HCT116 (cell line): ENCODE measurements around the gene LSM11. TPM values are rescaled to one million over a fixed set of nuclear protein-coding genes. Genes with fewer than 3 reads are reported as not detected.

ENCODE experiments used
- ATAC-seq: fragments of 200-7000 bp; cut with Tn5 transposase; 2 replicates; pipeline ENCODE4 v1.9.1; 2020; ENCODE audit warnings: mild to moderate bottlenecking, moderate library complexity
- BruUV-seq: library from RNA; stranded (reverse); fragments of 400-500 nt; replicated peaks from 2 replicates; lab custom pipeline; 2021; lab: Mats Ljungman, UMichigan
- CTCF ChIA-PET: fragments of 300-600 bp; sonication (Branson Sonifier 250); formaldehyde crosslinking; loops from one replicate; lab custom pipeline; 2021; ENCODE audit warnings: antibody characterized with exemption; lab: Charles Lee
- POLR2A ChIA-PET: fragments of 300-600, 350-600 bp; sonication (Branson Sonifier 250); formaldehyde crosslinking; loops from one replicate; lab custom pipeline; 2021; ENCODE audit warnings: antibody characterized with exemption; lab: Charles Lee
- RAD21 ChIA-PET, 2 experiments: fragments of 300-600 bp; sonication (Branson Sonifier 250); formaldehyde crosslinking; loops; one replicate each; lab custom pipeline; 2023; ENCODE audit warnings: low total read pairs in 2 of 2; ENCODE audit not compliant: uncharacterized antibody in 2 of 2, unreplicated experiment in 2 of 2, low non-redundant PET in 1 of 2; lab: Charles Lee
- DNase-seq: peaks from one replicate; pipeline ENCODE4 v3.0.0-alpha.2; 2010; ENCODE audit warnings: low read depth, low spot score
- H2AFZ ChIP-seq: fragments of 200-600 bp; shearing (Covaris generic), sonication (generic); 2 replicates; pipeline ENCODE4 v1.6.1; 2017; ENCODE audit warnings: low read depth, mixed run types, mixed read lengths, antibody characterized with exemption, low read length; ENCODE audit not compliant: poor library complexity, severe bottlenecking
- H3K27ac ChIP-seq: 2 replicates; pipeline ENCODE4 v1.5.1; 2012; ENCODE audit warnings: low read depth, low read length
- H3K27me3 ChIP-seq: fragments of 200-600 bp; sonication (generic); 2 replicates; pipeline ENCODE4 v1.6.1; 2016; ENCODE audit warnings: mixed run types, low read length, mixed read lengths; ENCODE audit not compliant: insufficient read depth
- H3K36me3 ChIP-seq, 2 experiments: fragments of 200-500 bp in 1 of 2; fragments of 200-600 bp in 1 of 2; sonication (Bioruptor generic) in 1 of 2; sonication (generic) in 1 of 2; 2 replicates each; pipeline versions ENCODE4 v1.5.1 to v1.6.1; 2014 to 2016; ENCODE audit warnings: low read length in 2 of 2, inconsistent platforms in 1 of 2, mixed read lengths in 1 of 2, mixed run types in 1 of 2; ENCODE audit not compliant: insufficient read depth in 2 of 2, control insufficient read depth in 1 of 2
- H3K4me1 ChIP-seq, 2 experiments: fragments of 200-600 bp in 1 of 2; sonication (generic) in 1 of 2; 2 replicates each; pipeline versions ENCODE4 v1.5.1 to v1.6.1; 2012 to 2017; ENCODE audit warnings: low read length in 2 of 2, inconsistent platforms in 1 of 2, mild to moderate bottlenecking in 1 of 2, mixed read lengths in 1 of 2, mixed run types in 1 of 2, moderate library complexity in 1 of 2; ENCODE audit not compliant: insufficient read depth in 2 of 2, control insufficient read depth in 1 of 2
- H3K4me2 ChIP-seq: fragments of 200-600 bp; sonication (generic); 2 replicates; pipeline ENCODE4 v1.6.1; 2017; ENCODE audit warnings: mixed run types, low read length, mixed read lengths
- H3K4me3 ChIP-seq, 2 experiments: fragments of 200-600 bp in 1 of 2; sonication (generic) in 1 of 2; replicated peaks in 1 of 2; 2 replicates each; pipeline ENCODE4 v1.5.1; 2011 to 2016; ENCODE audit warnings: low read length in 2 of 2, control low read depth in 1 of 2, low read depth in 1 of 2, mild to moderate bottlenecking in 1 of 2, mixed read lengths in 1 of 2, mixed run types in 1 of 2
- H3K79me2 ChIP-seq: fragments of 200-600 bp; sonication (generic); 2 replicates; pipeline ENCODE4 v1.6.1; 2017; ENCODE audit warnings: mild to moderate bottlenecking, mixed run types, low read length, moderate library complexity, mixed read lengths; ENCODE audit not compliant: insufficient read depth
- H3K9ac ChIP-seq: fragments of 200-600 bp; sonication (generic); 2 replicates; pipeline ENCODE4 v1.6.1; 2016; ENCODE audit warnings: low read length, mixed read lengths
- H3K9me2 ChIP-seq: fragments of 200-600 bp; sonication (generic), shearing (Covaris generic); 2 replicates; pipeline ENCODE4 v1.6.1; 2017; ENCODE audit warnings: mixed run types, mild to moderate bottlenecking, moderate library complexity; ENCODE audit not compliant: insufficient read depth
- H3K9me3 ChIP-seq, 2 experiments: fragments of 200-500 bp in 1 of 2; fragments of 200-600 bp in 1 of 2; sonication (Bioruptor generic) in 1 of 2; sonication (generic) in 1 of 2; 2 replicates each; pipeline ENCODE4 v1.6.1; 2014 to 2017; ENCODE audit warnings: low read length in 2 of 2, mixed read lengths in 2 of 2, inconsistent platforms in 1 of 2, low read depth in 1 of 2, mild to moderate bottlenecking in 1 of 2, mixed run types in 1 of 2, moderate library complexity in 1 of 2; ENCODE audit not compliant: control insufficient read depth in 1 of 2, insufficient read depth in 1 of 2
- H4K20me1 ChIP-seq: fragments of 200-600 bp; sonication (generic), shearing (Covaris generic); 2 replicates; pipeline ENCODE4 v1.6.1; 2017; ENCODE audit warnings: mixed run types, mild to moderate bottlenecking, moderate library complexity; ENCODE audit not compliant: insufficient read depth
- CBX3 ChIP-seq: IDR thresholded peaks from 2 replicates; pipeline ENCODE4 v1.6.1; 2012; ENCODE audit warnings: low read depth
- CEBPB ChIP-seq: IDR thresholded peaks from 2 replicates; pipeline ENCODE4 v1.6.1; 2012; ENCODE audit warnings: low read depth
- EGR1 ChIP-seq: IDR thresholded peaks from 2 replicates; pipeline ENCODE4 v1.6.1; 2012; ENCODE audit warnings: low read depth
- FOSL1 ChIP-seq: IDR thresholded peaks from 2 replicates; pipeline ENCODE4 v1.6.1; 2012; ENCODE audit warnings: low read depth
- POLR2AphosphoS5 ChIP-seq: IDR thresholded peaks from 2 replicates; pipeline ENCODE4 v1.6.1; 2011; ENCODE audit warnings: mild to moderate bottlenecking, low read depth, low read length, moderate library complexity
- SP1 ChIP-seq: IDR thresholded peaks from 2 replicates; pipeline ENCODE4 v1.6.1; 2012; ENCODE audit warnings: low read depth
- ZBTB33 ChIP-seq: IDR thresholded peaks from 2 replicates; pipeline ENCODE4 v1.6.1; 2011; ENCODE audit warnings: mild to moderate bottlenecking, low read length, moderate library complexity; ENCODE audit not compliant: insufficient replicate concordance; ENCODE audit errors: extremely low read depth
- ZFX ChIP-seq: fragments of 450-650 bp; IDR thresholded peaks from 2 replicates; pipeline ENCODE4 v1.6.1; 2017
- ZNF274 ChIP-seq: fragments of 200-500 bp; sonication (Bioruptor generic); IDR thresholded peaks from 2 replicates; pipeline ENCODE4 v1.6.1; 2014; ENCODE audit warnings: mild to moderate bottlenecking, low read depth, low read length, inconsistent platforms
- intact Hi-C: fragments of 100-400 bp; cut with micrococcal nuclease; formaldehyde crosslinking; loops from 2 replicates; pipeline ENCODE4 v1.10.0; 2022
- total RNA-seq: library from RNA; stranded (reverse); gene quantifications from one replicate; pipeline ENCODE4 v1.2.1, GENCODE V29; 2021; ENCODE audit not compliant: unreplicated experiment

LSM11 gene
- total RNA-seq, 1 experiment from 2014 or later = 6.2 TPM

GRCh38 chr5:157745041-157745456 lies 1.5 kb downstream of the LSM11 start:
- H3K79me2 ChIP-seq = no peaks in the 10 kb centered on the region
- no TSS peak for BruUV-seq
- DNase-seq (no peak), ATAC-seq (no peak)
- no peaks in the 10 kb centered on the region for H4K20me1 ChIP-seq
- no peak overlapping the region for H2AFZ ChIP-seq
- peak overlapping the region; percentile 88 for H3K4me2 ChIP-seq
- H3K27me3 ChIP-seq = no peaks in the 10 kb centered on the region
- H3K9me3 ChIP-seq = no peaks in the 10 kb centered on the region
- peak overlapping the region; percentile 72 to 82; a peak in 3 of 4 replicates for H3K4me3 ChIP-seq
- TF ChIP-seq ZFX (no peak), CBX3 (no peak), EGR1 (no peak), POLR2AphosphoS5 (no peak)
- intact Hi-C loops = loop anchor here (10.0 kb wide), 2 partner anchors 490 to 600 kb away; partner anchors contain the start of gene MED7
- no peak overlapping the region for H3K9ac ChIP-seq
- no peaks in the 10 kb centered on the region for H3K9me2 ChIP-seq
- H3K27ac ChIP-seq = no peak overlapping the region
- ChIA-PET POLR2A (no interaction called here), RAD21 (no interaction called here), CTCF (no interaction called here)
- H3K4me1 ChIP-seq = peaks cover 8 to 24% of the 10 kb centered on the region in 2 experiments; a peak in 2 of 4 replicates
- H3K36me3 ChIP-seq = no peaks in the 10 kb centered on the region; a peak in 1 of 4 replicates

GRCh38 chr5:157747173-157747740 lies 3.7 kb downstream of the LSM11 start:
- RAD21 ChIA-PET = no interaction called here
- no peak for DNase-seq
- Histone ChIP-seq H3K9me3 (no peaks in the 10 kb centered on the region), H3K36me3 (peaks cover 0 to 2% of the 10 kb centered on the region in 2 experiments; a peak in 1 of 4 replicates), H3K9ac (no peak overlapping the region), H3K4me1 (peaks cover 8 to 22% of the 10 kb centered on the region in 2 experiments; a peak in 2 of 4 replicates), H3K27me3 (no peaks in the 10 kb centered on the region), H3K9me2 (no peaks in the 10 kb centered on the region), H4K20me1 (no peaks in the 10 kb centered on the region), H3K4me2 (no peak overlapping the region), H3K4me3 (no peak overlapping the region), H2AFZ (no peak overlapping the region), H3K79me2 (no peaks in the 10 kb centered on the region), H3K27ac (no peak overlapping the region)
- CTCF ChIA-PET = interaction anchor here (1.2 kb wide), 1 partner anchor 9 kb away, joined by 3 read pairs; no protein-coding TSS in a partner anchor
- POLR2A ChIA-PET = no interaction called here
- TF ChIP-seq ZBTB33 = no peak
- no peak for TF ChIP-seq FOSL1
- TF ChIP-seq SP1 = no peak
- no peak for TF ChIP-seq ZNF274
- TF ChIP-seq CEBPB = no peak
- ATAC-seq = no peak
- intact Hi-C loops = loop anchor here (10.0 kb wide), 2 partner anchors 492 to 602 kb away; partner anchors contain the start of gene MED7
- BruUV-seq = no TSS peak
